Loucy (cell line): ENCODE results near the gene PSMF1.
"Not testable (repeated sequence)": the region's sequence is repeated elsewhere in the genome, so short reads cannot be mapped to it uniquely, and the experiment has no call there.

ENCODE experiments used
- H2AFZ ChIP-seq: fragments of 200-600 bp; sonication (generic); 2 replicates; pipeline ENCODE4 v1.6.0; 2016; ENCODE audit warnings: antibody characterized with exemption, mild to moderate bottlenecking, low read length, moderate library complexity
- H3F3A ChIP-seq: fragments of 200-600 bp; 2 replicates; pipeline ENCODE4 v1.6.0; 2016; ENCODE audit warnings: antibody characterized with exemption, low read depth, mild to moderate bottlenecking
- H3K27me3 ChIP-seq: fragments of 200-600 bp; sonication (generic); 2 replicates; pipeline ENCODE4 v1.6.1; 2014; ENCODE audit warnings: low read length, mild to moderate bottlenecking; ENCODE audit not compliant: insufficient read depth, poor library complexity, severe bottlenecking
- H3K36me3 ChIP-seq: fragments of 200-600 bp; sonication (generic); 2 replicates; pipeline ENCODE4 v1.6.1; 2016; ENCODE audit warnings: low read length; ENCODE audit not compliant: insufficient read depth
- H3K4me1 ChIP-seq: fragments of 200-600 bp; sonication (generic); 2 replicates; pipeline ENCODE4 v1.5.1; 2014; ENCODE audit warnings: low read length, mild to moderate bottlenecking; ENCODE audit not compliant: insufficient read depth, poor library complexity, severe bottlenecking
- H3K4me2 ChIP-seq: fragments of 200-600 bp; sonication (generic); 2 replicates; pipeline ENCODE4 v1.6.0; 2014; ENCODE audit warnings: antibody characterized with exemption, low read length, low read depth, mild to moderate bottlenecking; ENCODE audit not compliant: poor library complexity, severe bottlenecking
- H3K4me3 ChIP-seq: fragments of 200-600 bp; sonication (generic); 2 replicates; pipeline ENCODE4 v1.5.1; 2014; ENCODE audit warnings: low read length, mild to moderate bottlenecking, mixed read lengths; ENCODE audit not compliant: poor library complexity, severe bottlenecking
- H3K79me2 ChIP-seq: fragments of 200-600 bp; sonication (generic); 2 replicates; pipeline ENCODE4 v1.6.1; 2014; ENCODE audit warnings: low read length; ENCODE audit not compliant: insufficient read depth
- H3K9ac ChIP-seq: fragments of 200-600 bp; sonication (generic); 2 replicates; pipeline ENCODE4 v1.6.0; 2014; ENCODE audit warnings: mild to moderate bottlenecking, low read depth, low read length, moderate library complexity; ENCODE audit not compliant: poor library complexity, severe bottlenecking
- H3K9me2 ChIP-seq: fragments of 200-600 bp; sonication (generic); replicated peaks from 2 replicates; pipeline ENCODE4 v1.6.1; 2016; ENCODE audit warnings: low read depth, low read length, mixed read lengths
- H3K9me3 ChIP-seq: fragments of 200-600 bp; sonication (generic); 2 replicates; pipeline ENCODE4 v1.6.1; 2014; ENCODE audit warnings: mild to moderate bottlenecking, antibody characterized with exemption, low read length, low read depth; ENCODE audit not compliant: insufficient read depth
- H4K20me1 ChIP-seq: fragments of 200-600 bp; sonication (generic); 2 replicates; pipeline ENCODE4 v1.6.0; 2014; ENCODE audit warnings: antibody characterized with exemption, low read length, mild to moderate bottlenecking; ENCODE audit not compliant: insufficient read depth, poor library complexity, severe bottlenecking
- EZH2phosphoT487 ChIP-seq: fragments of 200-600 bp; IDR thresholded peaks from 2 replicates; pipeline ENCODE4 v1.6.1; 2018; ENCODE audit warnings: antibody characterized with exemption, mild to moderate bottlenecking, moderate library complexity, borderline replicate concordance
- TF ChIP-seq, protein P1 (sequence below): fragments of 200-600 bp; sonication (generic); conservative IDR thresholded peaks from 2 replicates; pipeline ENCODE4 v1.5.1; 2014; ENCODE audit warnings: mild to moderate bottlenecking, antibody characterized with exemption, low read length

The PSMF1 gene

DNA sequence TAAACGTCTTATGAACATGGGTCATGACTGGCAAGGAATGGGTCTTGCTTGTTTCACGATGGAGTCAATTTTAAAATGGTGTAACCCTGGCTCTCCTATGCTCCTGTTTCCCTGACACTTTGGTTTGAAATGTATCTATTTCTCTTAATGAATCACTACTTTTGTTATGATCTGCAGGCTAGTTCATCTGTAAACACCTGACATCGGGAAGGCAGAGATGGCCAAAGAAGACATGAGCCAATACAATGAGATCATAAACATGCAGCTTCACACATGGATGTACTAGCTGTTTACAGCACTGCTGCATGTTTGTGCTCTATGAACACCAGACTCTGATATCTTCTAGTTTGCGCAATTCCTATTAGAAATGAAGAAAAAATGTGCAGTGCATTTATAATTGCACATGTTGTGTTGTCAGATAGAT, 96.4 kb downstream of the PSMF1 start:
- Histone ChIP-seq H2AFZ (no peak overlapping the region), H3K79me2 (no peaks in the 10 kb centered on the region), H3K27me3 (no peaks in the 10 kb centered on the region), H3K4me1 (no peaks in the 10 kb centered on the region), H3F3A (no peaks in the 10 kb centered on the region), H3K4me2 (no peak overlapping the region), H4K20me1 (no peaks in the 10 kb centered on the region), H3K36me3 (no peaks in the 10 kb centered on the region), H3K9me3 (no peaks in the 10 kb centered on the region), H3K4me3 (no peak overlapping the region), H3K9me2 (no peaks in the 10 kb centered on the region), H3K9ac (no peak overlapping the region)
- TF ChIP-seq, protein P1, sequence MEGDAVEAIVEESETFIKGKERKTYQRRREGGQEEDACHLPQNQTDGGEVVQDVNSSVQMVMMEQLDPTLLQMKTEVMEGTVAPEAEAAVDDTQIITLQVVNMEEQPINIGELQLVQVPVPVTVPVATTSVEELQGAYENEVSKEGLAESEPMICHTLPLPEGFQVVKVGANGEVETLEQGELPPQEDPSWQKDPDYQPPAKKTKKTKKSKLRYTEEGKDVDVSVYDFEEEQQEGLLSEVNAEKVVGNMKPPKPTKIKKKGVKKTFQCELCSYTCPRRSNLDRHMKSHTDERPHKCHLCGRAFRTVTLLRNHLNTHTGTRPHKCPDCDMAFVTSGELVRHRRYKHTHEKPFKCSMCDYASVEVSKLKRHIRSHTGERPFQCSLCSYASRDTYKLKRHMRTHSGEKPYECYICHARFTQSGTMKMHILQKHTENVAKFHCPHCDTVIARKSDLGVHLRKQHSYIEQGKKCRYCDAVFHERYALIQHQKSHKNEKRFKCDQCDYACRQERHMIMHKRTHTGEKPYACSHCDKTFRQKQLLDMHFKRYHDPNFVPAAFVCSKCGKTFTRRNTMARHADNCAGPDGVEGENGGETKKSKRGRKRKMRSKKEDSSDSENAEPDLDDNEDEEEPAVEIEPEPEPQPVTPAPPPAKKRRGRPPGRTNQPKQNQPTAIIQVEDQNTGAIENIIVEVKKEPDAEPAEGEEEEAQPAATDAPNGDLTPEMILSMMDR = no peak
- no peak for TF ChIP-seq EZH2phosphoT487

GRCh38 chr20:1215386-1216170, 97.2 kb downstream of the PSMF1 start:
- Histone ChIP-seq H3K27me3 (no peaks in the 10 kb centered on the region), H4K20me1 (no peaks in the 10 kb centered on the region), H3K79me2 (no peaks in the 10 kb centered on the region), H3K9ac (no peak overlapping the region), H2AFZ (no peak overlapping the region), H3K4me1 (no peaks in the 10 kb centered on the region), H3K36me3 (no peaks in the 10 kb centered on the region), H3K4me3 (no peak overlapping the region), H3F3A (no peaks in the 10 kb centered on the region), H3K9me3 (no peaks in the 10 kb centered on the region), H3K9me2 (no peaks in the 10 kb centered on the region), H3K4me2 (no peak overlapping the region)
- TF ChIP-seq, protein P1 = no peak
- TF ChIP-seq EZH2phosphoT487 = no peak

DNA sequence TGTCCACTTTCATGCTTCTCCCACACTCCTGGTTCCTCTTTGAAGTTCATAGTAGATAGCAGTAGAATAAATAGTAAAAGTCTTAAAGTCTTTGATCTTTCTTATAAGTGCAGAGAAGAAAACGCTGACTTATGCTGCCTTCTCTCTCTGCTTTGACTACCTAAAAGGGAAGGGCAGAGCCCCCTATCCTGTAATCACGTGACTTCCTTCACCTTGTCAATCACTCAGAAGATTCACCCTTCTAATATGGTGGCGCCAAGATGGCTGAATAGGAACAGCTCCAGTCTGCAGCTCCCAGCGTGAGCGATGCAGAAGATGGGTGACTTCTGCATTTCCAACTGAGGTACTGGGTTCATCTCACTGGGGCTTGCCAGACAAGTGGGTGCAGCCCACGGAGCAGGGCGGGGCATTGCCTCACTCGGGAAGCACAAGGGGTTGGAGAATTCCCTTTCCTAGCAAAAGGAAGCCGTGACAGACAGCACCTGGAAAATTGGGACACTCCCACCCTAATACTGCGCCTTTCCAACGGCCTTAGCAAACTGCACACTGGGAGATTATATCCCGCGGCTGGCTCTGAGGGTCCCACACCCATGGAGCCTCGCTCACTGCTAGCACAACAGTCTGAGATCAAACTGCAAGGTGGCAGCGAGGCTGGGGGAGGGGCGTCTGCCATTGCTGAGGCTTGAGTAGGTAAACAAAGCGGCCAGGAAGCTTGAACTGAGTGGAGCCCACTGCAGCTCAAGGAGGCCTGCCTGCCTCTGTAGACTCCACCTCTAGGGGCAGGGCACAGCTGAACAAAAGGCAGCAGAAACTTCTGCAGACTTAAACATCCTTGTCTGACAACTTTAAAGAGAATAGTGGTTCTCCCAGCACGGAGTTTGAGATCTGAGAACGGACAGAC, 98.4 kb downstream of the PSMF1 start:
- not testable (repeated sequence) for H2AFZ ChIP-seq, H3K9me2 ChIP-seq, H3K27me3 ChIP-seq, H3F3A ChIP-seq, H3K79me2 ChIP-seq, H4K20me1 ChIP-seq, H3K4me3 ChIP-seq, H3K4me2 ChIP-seq, H3K9me3 ChIP-seq, H3K4me1 ChIP-seq, H3K36me3 ChIP-seq, H3K9ac ChIP-seq
